GM12878 (cell line): ENCODE data around the gene HMGXB3.

Experiments used
- EZH2 ChIP-seq: IDR thresholded peaks from 2 replicates; pipeline ENCODE4 v1.6.1; 2012; ENCODE audit warnings: low read depth, mild to moderate bottlenecking, control low read depth, inconsistent platforms, low read length, borderline replicate concordance; ENCODE audit not compliant: control insufficient read depth
- JUND ChIP-seq: IDR thresholded peaks from 2 replicates; pipeline ENCODE4 v1.6.1; 2012; ENCODE audit warnings: low read depth, mild to moderate bottlenecking, low read length, improper control_type of control experiment, moderate library complexity
- MAX ChIP-seq: IDR thresholded peaks from 2 replicates; pipeline ENCODE4 v1.6.1; 2012; ENCODE audit warnings: low read depth, low read length, improper control_type of control experiment
- NRF1 ChIP-seq: conservative IDR thresholded peaks from 2 replicates; pipeline ENCODE4 v1.6.1; 2011; ENCODE audit warnings: mild to moderate bottlenecking, low read depth, low read length, improper control_type of control experiment
- PAX8 ChIP-seq: fragments of 450-650 bp; IDR thresholded peaks from 2 replicates; pipeline ENCODE4 v1.6.1; 2017; ENCODE audit warnings: mild to moderate bottlenecking, moderate library complexity
- RCOR1 ChIP-seq: conservative IDR thresholded peaks from 2 replicates; pipeline ENCODE4 v1.6.1; 2012; ENCODE audit warnings: low read depth, low read length, improper control_type of control experiment
- REST ChIP-seq: IDR thresholded peaks from 2 replicates; pipeline ENCODE4 v1.6.1; 2012; ENCODE audit warnings: mild to moderate bottlenecking, low read depth, low read length
- RFX5 ChIP-seq: IDR thresholded peaks from 2 replicates; pipeline ENCODE4 v1.6.1; 2011; ENCODE audit warnings: low read depth, low read length, improper control_type of control experiment
- SREBF1 ChIP-seq: IDR thresholded peaks from 2 replicates; pipeline ENCODE4 v1.6.1; 2012; ENCODE audit warnings: mild to moderate bottlenecking, low read length
- TF ChIP-seq, protein P1 (sequence below), 3 experiments: IDR thresholded peaks in 2 of 3; conservative IDR thresholded peaks in 1 of 3; 2 replicates each; pipeline ENCODE4 v1.5.1; 2011; ENCODE audit warnings: low read depth in 3 of 3, low read length in 3 of 3, mild to moderate bottlenecking in 3 of 3, control low read depth in 2 of 3, moderate library complexity in 2 of 3, inconsistent platforms in 1 of 3, mixed read lengths in 1 of 3; ENCODE audit not compliant: control insufficient read depth in 2 of 3, insufficient read depth in 1 of 3; ENCODE audit errors: extremely low read depth in 1 of 3
- TF ChIP-seq, protein P2 (sequence below): fragments of 450-650 bp; formaldehyde crosslinking; IDR thresholded peaks from 2 replicates; pipeline ENCODE4 v1.4.0; 2020; ENCODE audit warnings: mild to moderate bottlenecking, moderate library complexity

GRCh38 chr5:150101023-150101422, 100.5 kb downstream of the HMGXB3 start:
- TF ChIP-seq EZH2, result no peak
- TF ChIP-seq RFX5, result no peak
- TF ChIP-seq SREBF1, result no peak
- no peak for TF ChIP-seq RCOR1
- no peak for TF ChIP-seq NRF1
- TF ChIP-seq PAX8, result no peak
- no peak for TF ChIP-seq JUND
- TF ChIP-seq, protein P1, sequence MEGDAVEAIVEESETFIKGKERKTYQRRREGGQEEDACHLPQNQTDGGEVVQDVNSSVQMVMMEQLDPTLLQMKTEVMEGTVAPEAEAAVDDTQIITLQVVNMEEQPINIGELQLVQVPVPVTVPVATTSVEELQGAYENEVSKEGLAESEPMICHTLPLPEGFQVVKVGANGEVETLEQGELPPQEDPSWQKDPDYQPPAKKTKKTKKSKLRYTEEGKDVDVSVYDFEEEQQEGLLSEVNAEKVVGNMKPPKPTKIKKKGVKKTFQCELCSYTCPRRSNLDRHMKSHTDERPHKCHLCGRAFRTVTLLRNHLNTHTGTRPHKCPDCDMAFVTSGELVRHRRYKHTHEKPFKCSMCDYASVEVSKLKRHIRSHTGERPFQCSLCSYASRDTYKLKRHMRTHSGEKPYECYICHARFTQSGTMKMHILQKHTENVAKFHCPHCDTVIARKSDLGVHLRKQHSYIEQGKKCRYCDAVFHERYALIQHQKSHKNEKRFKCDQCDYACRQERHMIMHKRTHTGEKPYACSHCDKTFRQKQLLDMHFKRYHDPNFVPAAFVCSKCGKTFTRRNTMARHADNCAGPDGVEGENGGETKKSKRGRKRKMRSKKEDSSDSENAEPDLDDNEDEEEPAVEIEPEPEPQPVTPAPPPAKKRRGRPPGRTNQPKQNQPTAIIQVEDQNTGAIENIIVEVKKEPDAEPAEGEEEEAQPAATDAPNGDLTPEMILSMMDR (IDR thresholded peaks at IDR 0.05 in 2 of 3, conservative IDR thresholded peaks at IDR 0.05 in 1 of 3; ENCODE audit: control insufficient read depth in 2 of 3, extremely low read depth in 1 of 3, insufficient read depth in 1 of 3, low read depth in 3 of 3, low read length in 3 of 3), result no peak
- no peak for TF ChIP-seq MAX
- TF ChIP-seq, protein P2, sequence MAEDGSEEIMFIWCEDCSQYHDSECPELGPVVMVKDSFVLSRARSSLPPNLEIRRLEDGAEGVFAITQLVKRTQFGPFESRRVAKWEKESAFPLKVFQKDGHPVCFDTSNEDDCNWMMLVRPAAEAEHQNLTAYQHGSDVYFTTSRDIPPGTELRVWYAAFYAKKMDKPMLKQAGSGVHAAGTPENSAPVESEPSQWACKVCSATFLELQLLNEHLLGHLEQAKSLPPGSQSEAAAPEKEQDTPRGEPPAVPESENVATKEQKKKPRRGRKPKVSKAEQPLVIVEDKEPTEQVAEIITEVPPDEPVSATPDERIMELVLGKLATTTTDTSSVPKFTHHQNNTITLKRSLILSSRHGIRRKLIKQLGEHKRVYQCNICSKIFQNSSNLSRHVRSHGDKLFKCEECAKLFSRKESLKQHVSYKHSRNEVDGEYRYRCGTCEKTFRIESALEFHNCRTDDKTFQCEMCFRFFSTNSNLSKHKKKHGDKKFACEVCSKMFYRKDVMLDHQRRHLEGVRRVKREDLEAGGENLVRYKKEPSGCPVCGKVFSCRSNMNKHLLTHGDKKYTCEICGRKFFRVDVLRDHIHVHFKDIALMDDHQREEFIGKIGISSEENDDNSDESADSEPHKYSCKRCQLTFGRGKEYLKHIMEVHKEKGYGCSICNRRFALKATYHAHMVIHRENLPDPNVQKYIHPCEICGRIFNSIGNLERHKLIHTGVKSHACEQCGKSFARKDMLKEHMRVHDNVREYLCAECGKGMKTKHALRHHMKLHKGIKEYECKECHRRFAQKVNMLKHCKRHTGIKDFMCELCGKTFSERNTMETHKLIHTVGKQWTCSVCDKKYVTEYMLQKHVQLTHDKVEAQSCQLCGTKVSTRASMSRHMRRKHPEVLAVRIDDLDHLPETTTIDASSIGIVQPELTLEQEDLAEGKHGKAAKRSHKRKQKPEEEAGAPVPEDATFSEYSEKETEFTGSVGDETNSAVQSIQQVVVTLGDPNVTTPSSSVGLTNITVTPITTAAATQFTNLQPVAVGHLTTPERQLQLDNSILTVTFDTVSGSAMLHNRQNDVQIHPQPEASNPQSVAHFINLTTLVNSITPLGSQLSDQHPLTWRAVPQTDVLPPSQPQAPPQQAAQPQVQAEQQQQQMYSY (CRISPR knock-in tag), result no peak
- no peak for TF ChIP-seq REST
